Effector memory CD4-positive, alpha-beta T cell (primary cell): Measurements from ENCODE around the gene RAB10.
"Not testable (repeated sequence)": the region's sequence is repeated elsewhere in the genome, so short reads cannot be mapped to it uniquely, and the experiment has no call there.

Source experiments
- DNase-seq, 3 donors: peaks; one replicate each; pipeline ENCODE4 v3.0.0-alpha.2; 2020
- H3K27ac ChIP-seq: 2 replicates; pipeline ENCODE4 v1.7.0; 2013; ENCODE audit warnings: mild to moderate bottlenecking, low read length, moderate library complexity; ENCODE audit not compliant: insufficient read depth, poor library complexity, severe bottlenecking
- H3K27me3 ChIP-seq: replicated peaks from 2 replicates; pipeline ENCODE4 v1.7.0; 2013; ENCODE audit warnings: mild to moderate bottlenecking, low read length; ENCODE audit not compliant: insufficient read depth, control insufficient read depth, poor library complexity, severe bottlenecking
- H3K36me3 ChIP-seq: 2 replicates; pipeline ENCODE4 v1.7.0; 2013; ENCODE audit warnings: mild to moderate bottlenecking, low read length, moderate library complexity; ENCODE audit not compliant: control insufficient read depth, insufficient read depth
- H3K4me1 ChIP-seq: 2 replicates; pipeline ENCODE4 v1.7.0; 2013; ENCODE audit warnings: low read length, mild to moderate bottlenecking; ENCODE audit not compliant: control insufficient read depth, insufficient read depth, poor library complexity, severe bottlenecking
- H3K4me3 ChIP-seq: 2 replicates; pipeline ENCODE4 v1.7.0; 2013; ENCODE audit warnings: low read length, low read depth, mild to moderate bottlenecking; ENCODE audit not compliant: insufficient read depth, poor library complexity, severe bottlenecking
- H3K9me3 ChIP-seq: 2 replicates; pipeline ENCODE4 v1.7.0; 2013; ENCODE audit warnings: mild to moderate bottlenecking, low read length, moderate library complexity; ENCODE audit not compliant: control insufficient read depth

RAB10 gene

GRCh38 chr2:26164641-26165211 is 130.8 kb downstream of the RAB10 start:
- no peak for DNase-seq

GRCh38 chr2:26165403-26165802 is 131.5 kb downstream of the RAB10 start:
- no peaks in the 10 kb centered on the region for H3K9me3 ChIP-seq
- no peaks in the 10 kb centered on the region for H3K27me3 ChIP-seq
- no peaks in the 10 kb centered on the region for H3K36me3 ChIP-seq
- no peaks in the 10 kb centered on the region for H3K4me1 ChIP-seq
- H3K4me3 ChIP-seq = no peak overlapping the region
- no peak for DNase-seq
- no peak overlapping the region for H3K27ac ChIP-seq

More at GRCh38 chr2:26164641-26165211, 130.8 kb downstream of the RAB10 start:
- no peaks in the 10 kb centered on the region for H3K27me3 ChIP-seq
- H3K36me3 ChIP-seq = no peaks in the 10 kb centered on the region
- no peaks in the 10 kb centered on the region for H3K9me3 ChIP-seq
- H3K27ac ChIP-seq = no peak overlapping the region
- no peak overlapping the region for H3K4me3 ChIP-seq
- H3K4me1 ChIP-seq = no peaks in the 10 kb centered on the region

DNA sequence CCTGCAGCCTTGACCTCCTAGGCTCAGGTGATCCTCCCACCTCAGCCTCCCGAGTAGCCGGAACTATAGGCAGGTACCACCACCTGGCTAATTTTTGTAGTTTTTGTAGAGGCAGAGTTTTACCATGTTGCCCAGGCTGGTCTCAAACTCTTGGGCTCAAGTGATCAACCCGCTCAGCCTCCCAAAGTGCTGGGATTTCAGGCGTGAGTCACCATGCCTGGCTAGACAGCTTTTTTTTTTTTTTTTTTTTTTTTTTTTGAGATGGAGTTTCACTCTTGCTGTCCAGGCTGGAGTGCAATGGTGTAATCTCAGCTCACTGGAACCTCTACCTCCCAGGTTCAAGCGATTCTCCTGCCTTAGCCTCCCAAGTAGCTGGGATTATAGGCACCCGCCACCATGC is 132.7 kb downstream of the RAB10 start:
- not testable (repeated sequence) for H3K27me3 ChIP-seq, H3K36me3 ChIP-seq, DNase-seq

GRCh38 chr2:26168785-26169184 is 134.9 kb downstream of the RAB10 start:
- H3K9me3 ChIP-seq = no peaks in the 10 kb centered on the region
- peaks cover 11% of the 10 kb centered on the region for H3K27me3 ChIP-seq
- H3K27ac ChIP-seq = no peak overlapping the region
- DNase-seq = no peak
- peaks cover 6% of the 10 kb centered on the region for H3K4me1 ChIP-seq
- H3K4me3 ChIP-seq = no peak overlapping the region
- H3K36me3 ChIP-seq = no peaks in the 10 kb centered on the region

More for the DNA sequence above, 132.7 kb downstream of the RAB10 start:
- H3K9me3 ChIP-seq, H3K4me3 ChIP-seq, H3K27ac ChIP-seq, H3K4me1 ChIP-seq: not testable (repeated sequence)

DNA sequence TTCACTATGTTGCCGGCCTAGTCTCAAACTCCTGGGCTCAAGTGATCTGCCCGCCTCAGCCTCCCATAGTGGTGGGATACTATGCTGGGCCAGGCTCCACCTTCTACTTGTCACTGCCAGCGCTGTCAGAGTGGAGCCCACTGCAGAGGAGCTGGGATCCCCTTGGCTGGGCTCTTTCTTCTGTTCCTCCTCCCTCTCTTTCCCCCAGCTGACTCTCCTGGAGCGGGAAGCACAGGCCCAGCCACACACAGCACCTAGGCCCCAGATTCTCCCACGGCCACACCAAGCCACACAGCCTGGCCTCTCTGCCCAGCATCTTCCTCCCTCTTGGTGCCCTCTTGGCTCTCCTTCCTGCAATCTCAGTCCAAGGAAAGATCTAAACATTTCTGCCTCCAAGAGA is 135.3 kb downstream of the RAB10 start:
- Histone ChIP-seq H3K27ac (no peak overlapping the region), H3K4me3 (no peak overlapping the region), H3K9me3 (no peaks in the 10 kb centered on the region), H3K4me1 (peaks cover 9% of the 10 kb centered on the region), H3K36me3 (no peaks in the 10 kb centered on the region), H3K27me3 (peaks cover 16% of the 10 kb centered on the region)
- DNase-seq = no peak

GRCh38 chr2:26169681-26170414 is 136.0 kb downstream of the RAB10 start:
- Histone ChIP-seq H3K27ac (no peak overlapping the region), H3K4me3 (no peak overlapping the region), H3K4me1 (peaks cover 9% of the 10 kb centered on the region), H3K9me3 (no peaks in the 10 kb centered on the region), H3K27me3 (peaks cover 18% of the 10 kb centered on the region), H3K36me3 (no peaks in the 10 kb centered on the region)
- DNase-seq = no peak

DNA sequence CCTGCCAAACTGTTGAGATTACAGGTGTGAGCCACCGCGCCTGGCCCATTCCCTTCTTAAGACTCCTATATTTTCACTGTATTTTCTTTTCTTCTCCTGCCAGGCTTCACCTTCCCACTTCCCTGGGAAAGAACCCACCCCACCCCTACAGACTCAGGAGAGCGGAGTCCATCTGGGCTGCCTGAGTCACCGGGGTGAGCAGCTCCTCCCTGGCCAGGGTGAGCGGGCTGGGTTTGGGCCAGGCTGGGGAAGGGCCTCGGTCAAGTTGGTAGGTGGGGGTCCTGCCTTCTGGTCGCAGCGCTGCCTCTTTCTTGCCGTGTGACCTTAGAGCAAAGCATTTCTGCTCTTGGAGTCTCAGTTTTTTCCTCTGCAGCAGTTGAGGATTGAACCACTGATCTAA is 136.9 kb downstream of the RAB10 start:
- H3K27ac ChIP-seq = no peak overlapping the region
- no peaks in the 10 kb centered on the region for H3K9me3 ChIP-seq
- no peak for DNase-seq
- peaks cover 18% of the 10 kb centered on the region for H3K27me3 ChIP-seq
- H3K4me1 ChIP-seq = peaks cover 9% of the 10 kb centered on the region
- H3K4me3 ChIP-seq = no peak overlapping the region
- no peaks in the 10 kb centered on the region for H3K36me3 ChIP-seq

DNA sequence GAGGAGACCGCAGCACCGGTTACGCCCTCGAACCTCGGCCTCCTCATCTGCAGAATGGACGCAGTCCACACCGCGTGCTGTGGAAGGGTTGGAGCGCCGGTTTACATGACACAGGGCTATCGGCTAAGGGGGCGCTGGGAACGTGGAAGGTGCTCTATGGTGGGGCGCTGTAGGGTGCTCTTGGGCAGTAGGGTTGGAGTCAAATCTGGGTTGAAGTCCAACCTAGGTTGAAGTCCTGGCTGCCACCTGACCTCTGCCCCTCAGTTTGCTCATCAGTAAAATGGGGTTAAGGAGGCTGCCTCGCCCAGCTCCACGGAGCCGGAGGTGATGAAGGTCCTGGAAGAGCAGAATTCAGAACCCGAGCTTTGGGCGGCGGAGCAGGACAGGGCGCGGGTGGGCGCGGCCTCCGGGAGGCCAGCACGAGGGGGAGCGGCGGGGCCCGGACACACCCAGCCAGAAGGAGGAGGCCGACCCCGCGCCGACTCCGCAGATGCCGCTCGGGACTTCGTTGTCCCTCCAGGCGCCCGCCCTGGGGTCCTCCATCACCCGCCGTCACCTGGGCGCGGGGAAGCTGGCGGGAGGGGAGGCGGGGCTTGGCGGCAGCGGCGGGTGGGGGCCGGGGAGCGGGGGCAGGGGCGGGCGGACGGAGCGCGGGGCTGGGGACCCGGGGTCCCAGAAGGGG is 138.4 kb downstream of the RAB10 start:
- Histone ChIP-seq H3K9me3 (no peaks in the 10 kb centered on the region), H3K36me3 (no peaks in the 10 kb centered on the region), H3K4me3 (peak overlapping the region; percentile 40), H3K27me3 (peaks cover 23% of the 10 kb centered on the region), H3K27ac (no peak overlapping the region), H3K4me1 (peaks cover 9% of the 10 kb centered on the region)
- DNase-seq = no peak

DNA sequence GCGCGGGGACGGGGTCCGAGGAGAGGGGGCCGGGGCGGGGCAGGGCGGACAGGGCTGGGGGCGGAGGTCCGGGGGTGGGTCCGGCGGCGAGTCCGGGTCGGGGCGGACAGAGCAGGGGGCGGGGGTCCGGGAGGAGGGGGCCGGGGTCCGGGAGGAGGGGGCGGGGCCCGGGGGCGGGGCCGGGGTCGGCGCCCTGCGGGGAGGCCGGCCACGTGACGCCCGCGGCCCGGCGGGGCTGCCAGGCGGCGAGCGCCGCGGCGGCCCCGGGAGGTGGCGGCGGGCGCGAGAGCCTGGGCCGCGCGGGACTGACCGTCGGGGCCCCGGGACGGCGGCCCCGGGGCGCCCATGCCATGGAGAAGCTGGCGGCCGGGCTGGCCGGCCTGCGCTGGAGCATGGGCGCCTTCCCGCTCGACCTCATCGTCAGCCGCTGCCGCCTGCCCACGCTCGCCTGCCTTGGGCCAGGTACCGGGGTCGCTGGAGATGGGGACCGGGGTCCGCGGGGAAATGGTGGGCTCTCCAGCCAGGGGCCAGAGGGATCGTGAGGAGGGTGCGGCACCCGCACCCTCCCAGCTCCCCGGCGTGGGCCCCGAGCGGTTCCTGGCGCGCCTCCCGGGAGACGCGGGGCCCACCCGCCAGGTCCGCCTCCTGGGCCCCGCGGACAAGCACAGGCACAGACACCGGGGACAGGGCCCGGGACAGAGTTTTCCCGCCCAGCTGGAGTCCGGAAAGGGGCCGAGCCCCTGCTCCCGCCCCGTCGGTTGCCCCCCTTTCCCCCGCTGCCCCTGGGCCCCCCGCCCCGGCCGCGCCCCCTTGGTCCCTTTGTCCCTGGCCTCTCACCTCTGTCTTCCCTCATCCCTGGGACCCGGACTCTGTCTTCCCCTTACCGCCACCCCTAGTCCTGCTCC is 139.2 kb downstream of the RAB10 start, which contains the start of gene GAREM2:
GAREM2 (plus strand) TSS at position 218 of the 905 bp plus-strand sequence; CDS start at position 351, 133 bp downstream.
- Histone ChIP-seq H3K4me3 (peak within 1 kb of the TSS; percentile 51), H3K36me3 (no peaks in the 10 kb centered on the region), H3K27me3 (peaks cover 23% of the 10 kb centered on the region), H3K27ac (no peak within 1 kb of the TSS), H3K9me3 (no peaks in the 10 kb centered on the region), H3K4me1 (peaks cover 9% of the 10 kb centered on the region)
- no peak for DNase-seq
